ENCODE data around the gene MCC.

MCC gene

DNA sequence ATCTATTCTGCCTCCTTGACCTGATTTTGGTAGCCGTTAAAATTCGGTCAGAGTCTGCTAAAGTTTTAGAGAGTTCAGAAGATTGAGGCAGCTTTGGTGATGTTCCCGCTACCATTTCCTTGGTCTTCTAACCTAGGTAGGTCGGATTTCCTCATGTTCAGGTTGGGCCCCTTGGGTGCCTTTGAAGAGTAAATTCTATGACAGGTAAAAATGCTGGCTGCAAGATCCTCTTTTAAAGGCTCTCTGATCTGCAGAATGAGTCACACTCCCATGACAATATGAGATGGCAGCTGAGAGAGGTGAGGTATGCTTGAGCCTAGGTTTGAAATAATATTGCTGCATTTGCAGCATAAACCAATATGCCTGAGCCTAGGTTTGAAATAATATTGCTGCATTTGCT, 252.4 kb downstream of the MCC start:
- H4K8ac ChIP-seq (ENCODE audit: low read depth, low read length): no peak overlapping the region
- no peak overlapping the region for H3K4ac ChIP-seq (ENCODE audit: low read depth, low read length)
- H4K12ac ChIP-seq (ENCODE audit: low read depth, low read length): no peak overlapping the region
- no peaks in the 10 kb centered on the region for H3K27me3 ChIP-seq (ENCODE audit: insufficient read depth, low read length)
- no peaks in the 10 kb centered on the region for H3K79me2 ChIP-seq (ENCODE audit: control insufficient read depth, insufficient read depth, low read length, poor library complexity)
- no CpG with 5 or more reads among the region's 4 CpGs for whole genome bisulfite sequencing (ENCODE audit: extremely low coverage, insufficient coverage, insufficient read length)
- no peaks in the 10 kb centered on the region for H3K9me3 ChIP-seq (ENCODE audit: insufficient read depth, low read depth, low read length)
- no peak overlapping the region for H3K27ac ChIP-seq (ENCODE audit: low read depth, low read length)
- H2BK5ac ChIP-seq (ENCODE audit: low read depth, low read length, poor library complexity): no peak overlapping the region
- no peak overlapping the region for H3K23ac ChIP-seq (ENCODE audit: low read length)
- H2BK12ac ChIP-seq (ENCODE audit: low read length): no peak overlapping the region
- no peak overlapping the region for H4K91ac ChIP-seq (ENCODE audit: low read depth, low read length)
- no peak overlapping the region for H2AK5ac ChIP-seq (ENCODE audit: low read length)
- H3K36me3 ChIP-seq (ENCODE audit: control insufficient read depth in 1 of 2, insufficient read depth in 2 of 2, low read length in 2 of 2): no peaks in the 10 kb centered on the region
- H3K9ac ChIP-seq (ENCODE audit: low read length): no peak overlapping the region
- no peak overlapping the region for H3K4me2 ChIP-seq (ENCODE audit: low read length)
- no peak overlapping the region for H3K18ac ChIP-seq (ENCODE audit: low read length)
- H2BK120ac ChIP-seq (ENCODE audit: insufficient read depth, low read length, poor library complexity): no peak overlapping the region
- DNase-seq: peak; percentile 69 to 81
- H3K4me3 ChIP-seq (ENCODE audit: low read depth, low read length): no peak overlapping the region
- no peak overlapping the region for H2AFZ ChIP-seq (ENCODE audit: insufficient read depth, low read length, poor library complexity)
- H3K4me1 ChIP-seq (ENCODE audit: control insufficient read depth in 1 of 2, insufficient read depth in 2 of 2, low read length in 2 of 2): peaks cover 2 to 3% of the 10 kb centered on the region in 2 experiments
- no peak overlapping the region for H3K14ac ChIP-seq (ENCODE audit: low read length)
- H3K79me1 ChIP-seq (ENCODE audit: low read length): no peaks in the 10 kb centered on the region

GRCh38 chr5:113234546-113234945, 253.7 kb downstream of the MCC start:
- Histone ChIP-seq H2AFZ (ENCODE audit: insufficient read depth, low read length, poor library complexity) (no peak overlapping the region), H3K4me2 (ENCODE audit: low read length) (no peak overlapping the region), H3K27ac (ENCODE audit: low read depth, low read length) (no peak overlapping the region), H3K36me3 (ENCODE audit: control insufficient read depth in 1 of 2, insufficient read depth in 2 of 2, low read length in 2 of 2) (no peaks in the 10 kb centered on the region), H4K91ac (ENCODE audit: low read depth, low read length) (no peak overlapping the region), H2AK5ac (ENCODE audit: low read length) (no peak overlapping the region), H2BK12ac (ENCODE audit: low read length) (no peak overlapping the region), H3K9ac (ENCODE audit: low read length) (no peak overlapping the region), H3K4me1 (ENCODE audit: control insufficient read depth in 1 of 2, insufficient read depth in 2 of 2, low read length in 2 of 2) (peaks cover 2 to 3% of the 10 kb centered on the region in 2 experiments), H4K8ac (ENCODE audit: low read depth, low read length) (no peak overlapping the region), H3K27me3 (ENCODE audit: insufficient read depth, low read length) (no peaks in the 10 kb centered on the region), H3K4me3 (ENCODE audit: low read depth, low read length) (no peak overlapping the region), H3K79me2 (ENCODE audit: control insufficient read depth, insufficient read depth, low read length, poor library complexity) (no peaks in the 10 kb centered on the region), H3K9me3 (ENCODE audit: insufficient read depth, low read depth, low read length) (no peaks in the 10 kb centered on the region), H2BK5ac (ENCODE audit: low read depth, low read length, poor library complexity) (no peak overlapping the region), H2BK120ac (ENCODE audit: insufficient read depth, low read length, poor library complexity) (no peak overlapping the region), H4K12ac (ENCODE audit: low read depth, low read length) (no peak overlapping the region), H3K18ac (ENCODE audit: low read length) (no peak overlapping the region), H3K14ac (ENCODE audit: low read length) (no peak overlapping the region), H3K4ac (ENCODE audit: low read depth, low read length) (no peak overlapping the region), H3K23ac (ENCODE audit: low read length) (no peak overlapping the region), H3K79me1 (ENCODE audit: low read length) (no peaks in the 10 kb centered on the region)
- DNase-seq: no peak
- WGBS (ENCODE audit: extremely low coverage, insufficient coverage, insufficient read length): no CpG with 5 or more reads among the region's 1 CpG

DNA sequence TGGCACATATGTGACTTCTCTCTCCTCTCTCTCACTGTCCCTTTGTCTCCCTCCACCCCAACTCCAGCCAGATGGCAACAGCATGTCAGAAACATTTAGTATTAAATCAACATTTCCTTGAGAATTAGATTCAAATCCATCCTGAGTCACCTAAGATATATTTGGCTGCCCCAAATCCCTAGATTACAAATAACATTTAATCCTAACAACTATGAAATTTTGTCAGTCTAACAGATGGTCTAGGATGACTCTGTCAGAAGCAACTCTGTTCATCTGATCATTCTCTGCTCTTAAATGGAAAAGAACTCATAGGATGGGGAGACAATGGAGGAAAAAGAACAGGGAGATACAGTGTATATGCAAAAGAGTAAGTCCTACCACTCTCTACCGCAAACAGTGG, 254.6 kb downstream of the MCC start:
- no peak overlapping the region for H3K27ac ChIP-seq (ENCODE audit: low read depth, low read length)
- no peak overlapping the region for H4K12ac ChIP-seq (ENCODE audit: low read depth, low read length)
- no peak overlapping the region for H2BK5ac ChIP-seq (ENCODE audit: low read depth, low read length, poor library complexity)
- no peak overlapping the region for H2AK5ac ChIP-seq (ENCODE audit: low read length)
- H3K4me1 ChIP-seq (ENCODE audit: control insufficient read depth in 1 of 2, insufficient read depth in 2 of 2, low read length in 2 of 2): peaks cover 2 to 3% of the 10 kb centered on the region in 2 experiments
- no peak for DNase-seq
- H3K4me2 ChIP-seq (ENCODE audit: low read length): no peak overlapping the region
- H3K27me3 ChIP-seq (ENCODE audit: insufficient read depth, low read length): no peaks in the 10 kb centered on the region
- WGBS (ENCODE audit: extremely low coverage, insufficient coverage, insufficient read length): no CpG with 5 or more reads among the region's 1 CpG
- no peak overlapping the region for H2BK120ac ChIP-seq (ENCODE audit: insufficient read depth, low read length, poor library complexity)
- no peaks in the 10 kb centered on the region for H3K36me3 ChIP-seq (ENCODE audit: control insufficient read depth in 1 of 2, insufficient read depth in 2 of 2, low read length in 2 of 2)
- no peak overlapping the region for H3K4ac ChIP-seq (ENCODE audit: low read depth, low read length)
- no peaks in the 10 kb centered on the region for H3K79me1 ChIP-seq (ENCODE audit: low read length)
- no peak overlapping the region for H4K8ac ChIP-seq (ENCODE audit: low read depth, low read length)
- H2AFZ ChIP-seq (ENCODE audit: insufficient read depth, low read length, poor library complexity): no peak overlapping the region
- H3K4me3 ChIP-seq (ENCODE audit: low read depth, low read length): no peak overlapping the region
- no peaks in the 10 kb centered on the region for H3K9me3 ChIP-seq (ENCODE audit: insufficient read depth, low read depth, low read length)
- no peak overlapping the region for H3K18ac ChIP-seq (ENCODE audit: low read length)
- H4K91ac ChIP-seq (ENCODE audit: low read depth, low read length): no peak overlapping the region
- H2BK12ac ChIP-seq (ENCODE audit: low read length): no peak overlapping the region
- no peak overlapping the region for H3K14ac ChIP-seq (ENCODE audit: low read length)
- H3K23ac ChIP-seq (ENCODE audit: low read length): no peak overlapping the region
- no peak overlapping the region for H3K9ac ChIP-seq (ENCODE audit: low read length)
- no peaks in the 10 kb centered on the region for H3K79me2 ChIP-seq (ENCODE audit: control insufficient read depth, insufficient read depth, low read length, poor library complexity)

- no peaks in the 10 kb centered on the region for H3K36me3 ChIP-seq (ENCODE audit: control insufficient read depth in 1 of 2, insufficient read depth in 2 of 2, low read length in 2 of 2)
- H4K8ac ChIP-seq (ENCODE audit: low read depth, low read length): no peak overlapping the region
- H3K18ac ChIP-seq (ENCODE audit: low read length): no peak overlapping the region
- no peak overlapping the region for H2BK12ac ChIP-seq (ENCODE audit: low read length)
- H2AK5ac ChIP-seq (ENCODE audit: low read length): no peak overlapping the region
- H3K4me2 ChIP-seq (ENCODE audit: low read length): no peak overlapping the region
- H3K14ac ChIP-seq (ENCODE audit: low read length): no peak overlapping the region
- H3K79me1 ChIP-seq (ENCODE audit: low read length): no peaks in the 10 kb centered on the region
- no peak overlapping the region for H4K91ac ChIP-seq (ENCODE audit: low read depth, low read length)
- no peak overlapping the region for H3K27ac ChIP-seq (ENCODE audit: low read depth, low read length)
- no peak overlapping the region for H3K9ac ChIP-seq (ENCODE audit: low read length)
- no peaks in the 10 kb centered on the region for H3K9me3 ChIP-seq (ENCODE audit: insufficient read depth, low read depth, low read length)
- no peak overlapping the region for H2AFZ ChIP-seq (ENCODE audit: insufficient read depth, low read length, poor library complexity)
- H4K12ac ChIP-seq (ENCODE audit: low read depth, low read length): no peak overlapping the region
- no peaks in the 10 kb centered on the region for H3K27me3 ChIP-seq (ENCODE audit: insufficient read depth, low read length)
- H3K4me1 ChIP-seq (ENCODE audit: control insufficient read depth in 1 of 2, insufficient read depth in 2 of 2, low read length in 2 of 2): peaks cover 2 to 3% of the 10 kb centered on the region in 2 experiments
- no peak overlapping the region for H3K4me3 ChIP-seq (ENCODE audit: low read depth, low read length)
- H2BK5ac ChIP-seq (ENCODE audit: low read depth, low read length, poor library complexity): no peak overlapping the region
- H3K79me2 ChIP-seq (ENCODE audit: control insufficient read depth, insufficient read depth, low read length, poor library complexity): no peaks in the 10 kb centered on the region
- H2BK120ac ChIP-seq (ENCODE audit: insufficient read depth, low read length, poor library complexity): no peak overlapping the region
- WGBS (ENCODE audit: extremely low coverage, insufficient coverage, insufficient read length): no CpG with 5 or more reads among the region's 2 CpGs
- no peak overlapping the region for H3K23ac ChIP-seq (ENCODE audit: low read length)
- no peak for DNase-seq
- no peak overlapping the region for H3K4ac ChIP-seq (ENCODE audit: low read depth, low read length)
These were observed 255.6 kb downstream of the MCC start for GRCh38 chr5:113232667-113233066.
